HL-60 (cell line): ENCODE data around the gene RAB40B.

ENCODE experiments used
- GABPA ChIP-seq: IDR thresholded peaks from 2 replicates; pipeline ENCODE4 v1.6.1; 2012; ENCODE audit warnings: low read depth
- POLR2AphosphoS5 ChIP-seq: IDR thresholded peaks from 2 replicates; pipeline ENCODE4 v1.6.1; 2012; ENCODE audit warnings: low read depth
- SPI1 ChIP-seq: IDR thresholded peaks from 2 replicates; pipeline ENCODE4 v1.6.1; 2012; ENCODE audit warnings: low read depth, mild to moderate bottlenecking, borderline replicate concordance
- TF ChIP-seq, protein P1 (sequence below): IDR thresholded peaks from one replicate; pipeline ENCODE4 v1.5.1; 2011; ENCODE audit warnings: low read length, control low read depth, inconsistent platforms; ENCODE audit not compliant: insufficient read depth
- TF ChIP-seq, protein P2 (sequence below): IDR thresholded peaks from 2 replicates; pipeline ENCODE4 v1.6.1; 2012; ENCODE audit warnings: low read depth; ENCODE audit not compliant: insufficient replicate concordance

DNA sequence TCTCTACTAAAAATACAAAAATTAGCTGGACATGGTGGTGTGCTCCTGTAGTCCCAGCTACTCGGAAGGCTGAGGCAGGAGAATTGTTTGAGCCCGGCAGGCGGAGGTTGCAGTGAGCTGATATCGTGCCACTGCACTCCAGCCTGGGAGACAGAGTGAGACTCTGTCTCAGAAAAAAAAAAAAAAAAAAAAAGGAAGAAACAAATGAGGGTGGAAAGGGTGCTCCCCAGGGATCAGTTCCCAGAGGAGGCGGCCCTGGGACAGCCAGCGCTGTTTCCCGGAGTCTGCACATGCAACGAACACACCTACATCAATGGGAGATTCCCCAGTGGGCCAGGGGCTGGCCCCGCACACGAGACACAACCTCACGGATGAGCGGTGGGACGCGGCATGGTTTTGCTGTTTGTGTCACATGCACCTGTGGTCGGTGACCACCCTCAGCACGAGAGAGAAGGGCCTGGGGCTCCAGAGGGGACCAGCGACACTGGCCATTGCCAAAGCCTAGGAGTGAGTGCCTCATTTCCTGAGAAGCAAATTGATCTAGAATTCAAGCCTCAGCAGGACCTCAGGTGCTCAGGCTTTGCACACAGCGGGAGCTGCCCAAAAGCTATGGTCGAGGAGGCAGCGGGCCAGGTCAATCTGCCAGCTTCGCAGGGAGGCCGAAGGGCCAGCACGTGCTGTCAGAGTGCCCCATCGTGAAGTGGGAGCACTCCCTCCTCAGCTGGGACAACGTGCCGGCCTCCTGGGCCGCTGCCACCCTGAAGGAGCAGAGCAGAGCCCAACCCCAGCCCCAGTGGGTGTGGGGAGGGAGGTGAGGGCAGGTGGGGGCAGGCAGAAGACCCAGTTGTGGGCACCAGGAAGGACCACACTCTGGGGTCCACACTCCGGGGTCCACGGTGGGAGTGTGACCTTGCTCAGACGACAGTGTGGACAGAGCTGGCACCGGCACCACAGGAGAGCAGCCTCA is 36.5 kb downstream of the RAB40B start:
- TF ChIP-seq, protein P1, sequence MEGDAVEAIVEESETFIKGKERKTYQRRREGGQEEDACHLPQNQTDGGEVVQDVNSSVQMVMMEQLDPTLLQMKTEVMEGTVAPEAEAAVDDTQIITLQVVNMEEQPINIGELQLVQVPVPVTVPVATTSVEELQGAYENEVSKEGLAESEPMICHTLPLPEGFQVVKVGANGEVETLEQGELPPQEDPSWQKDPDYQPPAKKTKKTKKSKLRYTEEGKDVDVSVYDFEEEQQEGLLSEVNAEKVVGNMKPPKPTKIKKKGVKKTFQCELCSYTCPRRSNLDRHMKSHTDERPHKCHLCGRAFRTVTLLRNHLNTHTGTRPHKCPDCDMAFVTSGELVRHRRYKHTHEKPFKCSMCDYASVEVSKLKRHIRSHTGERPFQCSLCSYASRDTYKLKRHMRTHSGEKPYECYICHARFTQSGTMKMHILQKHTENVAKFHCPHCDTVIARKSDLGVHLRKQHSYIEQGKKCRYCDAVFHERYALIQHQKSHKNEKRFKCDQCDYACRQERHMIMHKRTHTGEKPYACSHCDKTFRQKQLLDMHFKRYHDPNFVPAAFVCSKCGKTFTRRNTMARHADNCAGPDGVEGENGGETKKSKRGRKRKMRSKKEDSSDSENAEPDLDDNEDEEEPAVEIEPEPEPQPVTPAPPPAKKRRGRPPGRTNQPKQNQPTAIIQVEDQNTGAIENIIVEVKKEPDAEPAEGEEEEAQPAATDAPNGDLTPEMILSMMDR = no peak
- TF ChIP-seq, protein P2, sequence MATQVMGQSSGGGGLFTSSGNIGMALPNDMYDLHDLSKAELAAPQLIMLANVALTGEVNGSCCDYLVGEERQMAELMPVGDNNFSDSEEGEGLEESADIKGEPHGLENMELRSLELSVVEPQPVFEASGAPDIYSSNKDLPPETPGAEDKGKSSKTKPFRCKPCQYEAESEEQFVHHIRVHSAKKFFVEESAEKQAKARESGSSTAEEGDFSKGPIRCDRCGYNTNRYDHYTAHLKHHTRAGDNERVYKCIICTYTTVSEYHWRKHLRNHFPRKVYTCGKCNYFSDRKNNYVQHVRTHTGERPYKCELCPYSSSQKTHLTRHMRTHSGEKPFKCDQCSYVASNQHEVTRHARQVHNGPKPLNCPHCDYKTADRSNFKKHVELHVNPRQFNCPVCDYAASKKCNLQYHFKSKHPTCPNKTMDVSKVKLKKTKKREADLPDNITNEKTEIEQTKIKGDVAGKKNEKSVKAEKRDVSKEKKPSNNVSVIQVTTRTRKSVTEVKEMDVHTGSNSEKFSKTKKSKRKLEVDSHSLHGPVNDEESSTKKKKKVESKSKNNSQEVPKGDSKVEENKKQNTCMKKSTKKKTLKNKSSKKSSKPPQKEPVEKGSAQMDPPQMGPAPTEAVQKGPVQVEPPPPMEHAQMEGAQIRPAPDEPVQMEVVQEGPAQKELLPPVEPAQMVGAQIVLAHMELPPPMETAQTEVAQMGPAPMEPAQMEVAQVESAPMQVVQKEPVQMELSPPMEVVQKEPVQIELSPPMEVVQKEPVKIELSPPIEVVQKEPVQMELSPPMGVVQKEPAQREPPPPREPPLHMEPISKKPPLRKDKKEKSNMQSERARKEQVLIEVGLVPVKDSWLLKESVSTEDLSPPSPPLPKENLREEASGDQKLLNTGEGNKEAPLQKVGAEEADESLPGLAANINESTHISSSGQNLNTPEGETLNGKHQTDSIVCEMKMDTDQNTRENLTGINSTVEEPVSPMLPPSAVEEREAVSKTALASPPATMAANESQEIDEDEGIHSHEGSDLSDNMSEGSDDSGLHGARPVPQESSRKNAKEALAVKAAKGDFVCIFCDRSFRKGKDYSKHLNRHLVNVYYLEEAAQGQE = no peak
- no peak for TF ChIP-seq POLR2AphosphoS5
- no peak for TF ChIP-seq SPI1
- no peak for TF ChIP-seq GABPA
